Endodermal cell (in vitro differentiated cells): ENCODE data around the gene LMNA. TPM values are rescaled to one million over a fixed set of nuclear protein-coding genes. Genes with fewer than 3 reads are reported as not detected.

Experiments
- DNase-seq: peaks from one replicate; pipeline ENCODE4 v3.0.0-alpha.2; 2017
- H3K27ac ChIP-seq: 2 replicates; pipeline ENCODE4 v1.5.1; 2013; ENCODE audit warnings: mild to moderate bottlenecking, low read depth, low read length, moderate library complexity
- H3K27me3 ChIP-seq: 2 replicates; pipeline ENCODE4 v1.6.1; 2013; ENCODE audit warnings: mild to moderate bottlenecking, low read length, moderate library complexity; ENCODE audit not compliant: insufficient read depth, control insufficient read depth, poor library complexity, severe bottlenecking
- H3K36me3 ChIP-seq: 2 replicates; pipeline ENCODE4 v1.7.0; 2013; ENCODE audit warnings: mild to moderate bottlenecking, low read length, moderate library complexity; ENCODE audit not compliant: control insufficient read depth, insufficient read depth
- H3K4me1 ChIP-seq: one replicate; pipeline ENCODE4 v1.7.0; 2013; ENCODE audit warnings: low read length; ENCODE audit not compliant: control insufficient read depth, insufficient read depth
- H3K4me3 ChIP-seq: 2 replicates; pipeline ENCODE4 v1.5.1; 2013; ENCODE audit warnings: mild to moderate bottlenecking, low read length, moderate library complexity
- H3K9ac ChIP-seq: 2 replicates; pipeline ENCODE4 v1.6.1; 2013; ENCODE audit warnings: mild to moderate bottlenecking, low read length, moderate library complexity; ENCODE audit not compliant: poor library complexity, severe bottlenecking; ENCODE audit errors: extremely low read depth
- H3K9me3 ChIP-seq: 2 replicates; pipeline ENCODE4 v1.6.1; 2013; ENCODE audit warnings: mild to moderate bottlenecking, low read length, moderate library complexity; ENCODE audit not compliant: control insufficient read depth
- H3K27ac Mint-ChIP-seq: 2 replicates; pipeline ENCODE4 v1.8.0; 2020; ENCODE audit warnings: mixed read lengths
- H3K27me3 Mint-ChIP-seq: 2 replicates; pipeline ENCODE4 v1.8.0; 2021; ENCODE audit warnings: mild to moderate bottlenecking, mixed read lengths; ENCODE audit not compliant: insufficient read depth
- H3K36me3 Mint-ChIP-seq: 2 replicates; pipeline ENCODE4 v1.8.0; 2020; ENCODE audit warnings: low read depth, mixed read lengths
- H3K4me1 Mint-ChIP-seq: 2 replicates; pipeline ENCODE4 v1.8.0; 2020; ENCODE audit warnings: mixed read lengths
- H3K4me3 Mint-ChIP-seq: 2 replicates; pipeline ENCODE4 v1.8.0; 2020; ENCODE audit warnings: mild to moderate bottlenecking, moderate library complexity, mixed read lengths
- H3K9me3 Mint-ChIP-seq: 2 replicates; pipeline ENCODE4 v1.8.0; 2020; ENCODE audit warnings: mild to moderate bottlenecking, mixed read lengths
- CTCF ChIP-seq: fragments of 200-600 bp; sonication (generic); conservative IDR thresholded peaks from 2 replicates; pipeline ENCODE4 v1.5.0; 2021; ENCODE audit warnings: antibody characterized with exemption, mild to moderate bottlenecking
- WGBS, 2 experiments: methylation state at CpG; one replicate each; pipeline versions ENCODE4 v1.1.5 to v1.1.7; 2013; ENCODE audit warnings: missing lambda C conversion rate in 2 of 2, mixed read lengths in 1 of 2; ENCODE audit not compliant: insufficient coverage in 1 of 2, insufficient read length in 1 of 2; 5-methylcytosine and 5-hydroxymethylcytosine counted together
- total RNA-seq, 2 donors: library from RNA; stranded (reverse); fragmentation: NEBNext Ultra II Directional in 1 of 2; extraction: Animal tissue kit (Norgen Biotek cat#: 25700) in 1 of 2; gene quantifications; 2 replicates in 1 of 2; 3 replicates in 1 of 2; pipeline ENCODE4 v1.2.1, GENCODE V29; 2021

LMNA gene
- total RNA-seq, 2 donors from 2014 or later: 41.2 to 42.0 TPM

GRCh38 chr1:156065871-156066270, 48.6 kb upstream of the LMNA start:
- H3K4me1 ChIP-seq: peaks cover 2% of the 10 kb centered on the region
- H3K36me3 ChIP-seq: no peaks in the 10 kb centered on the region
- H3K27ac ChIP-seq: no peak overlapping the region
- no peak for DNase-seq
- Mint-ChIP-seq H3K9me3 (no peaks in the 10 kb centered on the region), H3K4me3 (no peak overlapping the region), H3K27me3 (no peaks in the 10 kb centered on the region), H3K36me3 (peaks cover 32% of the 10 kb centered on the region), H3K27ac (no peak overlapping the region), H3K4me1 (peaks cover 39% of the 10 kb centered on the region)
- WGBS, 2 experiments: 77 to 78% methylated on average over 6 to 16 of the region's 16 CpGs
- no peaks in the 10 kb centered on the region for H3K9me3 ChIP-seq
- H3K4me3 ChIP-seq: no peak overlapping the region
- no peak for TF ChIP-seq CTCF
- no peak overlapping the region for H3K9ac ChIP-seq
- H3K27me3 ChIP-seq: no peaks in the 10 kb centered on the region

GRCh38 chr1:156067262-156067661, 47.2 kb upstream of the LMNA start:
- WGBS, 2 experiments: 81 to 100% methylated on average over 2 of the region's 2 CpGs
- no peak for DNase-seq
- no peak for TF ChIP-seq CTCF
- Histone ChIP-seq H3K4me3 (no peak overlapping the region), H3K27me3 (no peaks in the 10 kb centered on the region), H3K27ac (no peak overlapping the region), H3K36me3 (peaks cover under 1% of the 10 kb centered on the region), H3K9me3 (no peaks in the 10 kb centered on the region), H3K4me1 (peaks cover 2% of the 10 kb centered on the region), H3K9ac (no peak overlapping the region)
- peaks cover 32% of the 10 kb centered on the region for H3K36me3 Mint-ChIP-seq
- no peaks in the 10 kb centered on the region for H3K27me3 Mint-ChIP-seq
- H3K27ac Mint-ChIP-seq: no peak overlapping the region
- no peak overlapping the region for H3K4me3 Mint-ChIP-seq
- H3K4me1 Mint-ChIP-seq: peaks cover 31% of the 10 kb centered on the region
- no peaks in the 10 kb centered on the region for H3K9me3 Mint-ChIP-seq

- no peak for TF ChIP-seq CTCF
- no peak overlapping the region for H3K4me3 ChIP-seq
- Mint-ChIP-seq H3K9me3 (no peaks in the 10 kb centered on the region), H3K4me1 (peaks cover 41% of the 10 kb centered on the region), H3K4me3 (no peak overlapping the region), H3K27ac (peak overlapping the region; percentile 61), H3K27me3 (no peaks in the 10 kb centered on the region), H3K36me3 (peaks cover 43% of the 10 kb centered on the region)
- 93 to 100% methylated on average over 2 to 3 of the region's 3 CpGs for WGBS, 2 experiments
- H3K4me1 ChIP-seq: peaks cover 8% of the 10 kb centered on the region
- H3K36me3 ChIP-seq: peaks cover 17% of the 10 kb centered on the region
- no peak overlapping the region for H3K9ac ChIP-seq
- no peak for DNase-seq
- peak overlapping the region; percentile 75 for H3K27ac ChIP-seq
- no peaks in the 10 kb centered on the region for H3K9me3 ChIP-seq
- no peaks in the 10 kb centered on the region for H3K27me3 ChIP-seq
These were observed 44.7 kb upstream of the LMNA start for GRCh38 chr1:156069490-156070455.
